ENCODE measurements around the gene ZNF584. TPM values are rescaled to one million over a fixed set of nuclear protein-coding genes. Genes with fewer than 3 reads are reported as not detected.

Gene ZNF584
- polyA plus RNA-seq, 2 of the 4 experiments (the other 2 are of a cell fraction), result 15.6 to 18.2 TPM

DNA sequence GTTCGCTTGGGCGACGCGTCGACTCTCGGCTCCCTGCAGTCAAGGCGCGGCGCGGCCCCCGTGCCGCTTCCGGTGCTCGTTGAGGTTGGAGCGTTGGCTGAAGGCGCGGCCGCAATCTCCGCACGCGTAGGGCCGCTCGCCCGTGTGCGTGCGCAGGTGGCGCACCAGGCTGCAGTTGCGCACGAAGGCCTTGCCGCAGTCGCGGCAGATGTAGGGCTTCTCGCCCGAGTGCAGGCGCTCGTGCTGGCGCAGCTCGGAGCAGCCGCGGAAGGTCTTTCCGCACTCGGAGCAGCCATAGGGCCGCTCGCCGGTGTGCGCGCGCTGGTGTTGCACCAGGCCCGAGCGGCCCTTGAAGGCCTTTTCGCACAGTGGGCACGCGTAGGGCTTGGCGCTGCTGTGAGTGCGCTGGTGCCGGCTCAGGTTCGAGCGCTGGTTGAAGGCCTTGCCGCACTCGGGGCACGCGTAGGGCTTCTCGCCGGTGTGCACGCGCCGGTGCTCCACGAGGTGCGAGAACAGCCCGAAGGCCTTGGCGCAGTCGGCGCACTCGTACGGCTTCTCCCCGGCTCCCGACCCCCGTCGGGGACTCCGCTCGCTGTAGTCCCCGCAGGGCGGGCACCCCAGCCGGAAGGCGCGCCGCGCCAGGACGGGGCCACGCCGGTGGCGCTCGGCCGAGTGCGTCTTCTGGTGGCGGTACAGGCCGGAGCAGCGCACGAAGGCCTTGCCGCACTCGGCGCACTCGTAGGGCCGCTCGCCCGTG is 40.6 kb upstream of the ZNF584 start (continued):
- TF ChIP-seq, protein P1, sequence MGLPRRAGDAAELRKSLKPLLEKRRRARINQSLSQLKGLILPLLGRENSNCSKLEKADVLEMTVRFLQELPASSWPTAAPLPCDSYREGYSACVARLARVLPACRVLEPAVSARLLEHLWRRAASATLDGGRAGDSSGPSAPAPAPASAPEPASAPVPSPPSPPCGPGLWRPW (IDR thresholded peaks at IDR 0.05), result no peak
- TF ChIP-seq HOXB5 (CRISPR knock-in tag; IDR thresholded peaks at IDR 0.05) (no peak), FOXS1 (CRISPR knock-in tag; IDR thresholded peaks at IDR 0.05) (no peak)

DNA sequence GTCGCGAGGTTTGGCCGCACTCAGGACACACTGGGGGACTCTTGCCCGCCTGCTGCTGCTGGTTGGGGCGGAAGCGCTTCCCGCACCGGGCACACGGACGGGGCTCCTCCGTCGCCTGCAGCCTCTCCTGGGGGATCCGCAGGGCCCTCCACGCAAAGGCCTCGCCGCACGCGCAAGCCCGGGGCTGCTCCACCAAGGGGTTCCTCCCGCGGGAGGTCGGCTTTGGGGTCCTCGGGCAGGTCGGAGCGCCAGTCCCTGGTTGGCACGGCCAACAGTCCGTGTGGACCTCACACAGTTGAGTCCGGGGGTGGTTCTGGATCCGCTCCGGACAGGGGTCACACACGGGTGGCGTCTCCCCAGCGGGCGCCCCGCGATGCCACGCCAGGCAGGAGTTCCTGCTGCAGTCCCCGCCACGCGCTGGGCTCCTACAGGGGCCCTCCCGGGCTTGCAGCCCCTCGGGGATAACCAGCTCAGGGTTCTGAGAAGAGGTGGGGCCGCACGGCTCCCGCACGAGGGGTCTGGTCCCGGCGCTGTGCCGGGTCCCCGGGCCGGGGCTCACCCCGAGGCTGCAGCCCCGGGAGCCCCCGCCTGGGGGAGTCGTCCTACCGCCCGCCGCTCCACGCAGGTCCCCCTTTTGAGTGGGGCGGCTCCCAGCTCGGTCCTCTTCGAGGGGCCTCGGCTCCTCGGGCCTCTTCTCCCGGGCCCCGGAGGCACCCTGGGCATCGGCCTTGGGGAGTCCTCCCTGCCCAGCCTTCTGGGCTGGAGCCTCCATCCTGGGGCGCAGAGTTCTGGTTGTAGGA is 39.7 kb upstream of the ZNF584 start:
- H3K27ac ChIP-seq, result no peak overlapping the region
- DNase-seq (ENCODE audit: low read depth in 1 of 2, low spot score in 1 of 2), result no peak
- no peak overlapping the region for H3K4me2 ChIP-seq
- no peak for ATAC-seq
- POLR2A ChIA-PET, result no interaction called here
- no peaks in the 10 kb centered on the region; the same call in 2 of the 3 replicates for H3K9me3 ChIP-seq
- no peak overlapping the region for H3K4me3 ChIP-seq
- WGBS (ENCODE audit: missing lambda C conversion rate), result 86% methylated on average over 38 of the region's 68 CpGs
- no peaks in the 10 kb centered on the region for H3K4me1 ChIP-seq
- CTCF ChIA-PET, result interaction anchor here (0.9 kb wide), 1 partner anchor 151 kb away, joined by 3 read pairs; the partner anchor contains the start of gene ZBTB45
- TF ChIP-seq, protein P2, sequence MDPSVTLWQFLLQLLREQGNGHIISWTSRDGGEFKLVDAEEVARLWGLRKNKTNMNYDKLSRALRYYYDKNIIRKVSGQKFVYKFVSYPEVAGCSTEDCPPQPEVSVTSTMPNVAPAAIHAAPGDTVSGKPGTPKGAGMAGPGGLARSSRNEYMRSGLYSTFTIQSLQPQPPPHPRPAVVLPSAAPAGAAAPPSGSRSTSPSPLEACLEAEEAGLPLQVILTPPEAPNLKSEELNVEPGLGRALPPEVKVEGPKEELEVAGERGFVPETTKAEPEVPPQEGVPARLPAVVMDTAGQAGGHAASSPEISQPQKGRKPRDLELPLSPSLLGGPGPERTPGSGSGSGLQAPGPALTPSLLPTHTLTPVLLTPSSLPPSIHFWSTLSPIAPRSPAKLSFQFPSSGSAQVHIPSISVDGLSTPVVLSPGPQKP (IDR thresholded peaks at IDR 0.05; ENCODE audit: low read depth, low read length), result no peak
- TF ChIP-seq RAD21 (conservative IDR thresholded peaks at IDR 0.05 in 1 of 2, IDR thresholded peaks at IDR 0.05 in 1 of 2), result no peak
- TF ChIP-seq ZNF302 (CRISPR knock-in tag; IDR thresholded peaks at IDR 0.05), result no peak
- no peak for TF ChIP-seq EP300 (IDR thresholded peaks at IDR 0.05)
- TF ChIP-seq, protein P3, sequence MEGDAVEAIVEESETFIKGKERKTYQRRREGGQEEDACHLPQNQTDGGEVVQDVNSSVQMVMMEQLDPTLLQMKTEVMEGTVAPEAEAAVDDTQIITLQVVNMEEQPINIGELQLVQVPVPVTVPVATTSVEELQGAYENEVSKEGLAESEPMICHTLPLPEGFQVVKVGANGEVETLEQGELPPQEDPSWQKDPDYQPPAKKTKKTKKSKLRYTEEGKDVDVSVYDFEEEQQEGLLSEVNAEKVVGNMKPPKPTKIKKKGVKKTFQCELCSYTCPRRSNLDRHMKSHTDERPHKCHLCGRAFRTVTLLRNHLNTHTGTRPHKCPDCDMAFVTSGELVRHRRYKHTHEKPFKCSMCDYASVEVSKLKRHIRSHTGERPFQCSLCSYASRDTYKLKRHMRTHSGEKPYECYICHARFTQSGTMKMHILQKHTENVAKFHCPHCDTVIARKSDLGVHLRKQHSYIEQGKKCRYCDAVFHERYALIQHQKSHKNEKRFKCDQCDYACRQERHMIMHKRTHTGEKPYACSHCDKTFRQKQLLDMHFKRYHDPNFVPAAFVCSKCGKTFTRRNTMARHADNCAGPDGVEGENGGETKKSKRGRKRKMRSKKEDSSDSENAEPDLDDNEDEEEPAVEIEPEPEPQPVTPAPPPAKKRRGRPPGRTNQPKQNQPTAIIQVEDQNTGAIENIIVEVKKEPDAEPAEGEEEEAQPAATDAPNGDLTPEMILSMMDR (IDR thresholded peaks at IDR 0.05), result no peak
- TF ChIP-seq, protein P4, sequence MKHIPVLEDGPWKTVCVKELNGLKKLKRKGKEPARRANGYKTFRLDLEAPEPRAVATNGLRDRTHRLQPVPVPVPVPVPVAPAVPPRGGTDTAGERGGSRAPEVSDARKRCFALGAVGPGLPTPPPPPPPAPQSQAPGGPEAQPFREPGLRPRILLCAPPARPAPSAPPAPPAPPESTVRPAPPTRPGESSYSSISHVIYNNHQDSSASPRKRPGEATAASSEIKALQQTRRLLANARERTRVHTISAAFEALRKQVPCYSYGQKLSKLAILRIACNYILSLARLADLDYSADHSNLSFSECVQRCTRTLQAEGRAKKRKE (CRISPR knock-in tag; IDR thresholded peaks at IDR 0.05; ENCODE audit: low read depth), result no peak
- no peak for TF ChIP-seq NR3C1 (IDR thresholded peaks at IDR 0.05)
- no peak for TF ChIP-seq ZC3H11A (IDR thresholded peaks at IDR 0.05)
- TF ChIP-seq ZFP36 (IDR thresholded peaks at IDR 0.05; ENCODE audit: borderline replicate concordance, partially characterized antibody), result no peak
- TF ChIP-seq, protein P5, sequence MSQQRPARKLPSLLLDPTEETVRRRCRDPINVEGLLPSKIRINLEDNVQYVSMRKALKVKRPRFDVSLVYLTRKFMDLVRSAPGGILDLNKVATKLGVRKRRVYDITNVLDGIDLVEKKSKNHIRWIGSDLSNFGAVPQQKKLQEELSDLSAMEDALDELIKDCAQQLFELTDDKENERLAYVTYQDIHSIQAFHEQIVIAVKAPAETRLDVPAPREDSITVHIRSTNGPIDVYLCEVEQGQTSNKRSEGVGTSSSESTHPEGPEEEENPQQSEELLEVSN (IDR thresholded peaks at IDR 0.05; ENCODE audit: borderline replicate concordance, low read depth), result no peak
- no peak for TF ChIP-seq JUN (IDR thresholded peaks at IDR 0.05)
- TF ChIP-seq EHF (CRISPR knock-in tag; IDR thresholded peaks at IDR 0.05), result no peak
- no peak for TF ChIP-seq HDAC2 (IDR thresholded peaks at IDR 0.05)
- TF ChIP-seq FOSB (CRISPR knock-in tag; IDR thresholded peaks at IDR 0.05), result no peak
- TF ChIP-seq POLR2AphosphoS2 (conservative IDR thresholded peaks at IDR 0.05; ENCODE audit: low read length), result no peak
- TF ChIP-seq, protein P6, sequence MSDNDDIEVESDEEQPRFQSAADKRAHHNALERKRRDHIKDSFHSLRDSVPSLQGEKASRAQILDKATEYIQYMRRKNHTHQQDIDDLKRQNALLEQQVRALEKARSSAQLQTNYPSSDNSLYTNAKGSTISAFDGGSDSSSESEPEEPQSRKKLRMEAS (IDR thresholded peaks at IDR 0.05), result no peak
- no peak for TF ChIP-seq PHF8 (IDR thresholded peaks at IDR 0.05; ENCODE audit: borderline replicate concordance, low read depth)
- no peak for FAIRE-seq
